GM18502 (cell line): ENCODE data around the gene AP4S1.
"Not testable (repeated sequence)": the region's sequence is repeated elsewhere in the genome, so short reads cannot be mapped to it uniquely, and the experiment has no call there.

Experiments used
- ATAC-seq: cut with Tn5 transposase; IDR thresholded peaks from one replicate; pipeline ENCODE4 v1.9.1; 2021; ENCODE audit warnings: mild to moderate bottlenecking; ENCODE audit not compliant: unreplicated experiment, poor library complexity

The AP4S1 gene

GRCh38 chr14:31038521-31039166, 13.2 kb downstream of the AP4S1 start:
- no peak for ATAC-seq

- ATAC-seq: no peak
These were observed 16.9 kb downstream of the AP4S1 start for GRCh38 chr14:31042300-31042699.

GRCh38 chr14:31042893-31043292, 17.4 kb downstream of the AP4S1 start:
- ATAC-seq: not testable (repeated sequence)

GRCh38 chr14:31043379-31043778, 17.9 kb downstream of the AP4S1 start:
- ATAC-seq: no peak

- ATAC-seq: no peak
These were observed 20.1 kb downstream of the AP4S1 start for GRCh38 chr14:31045501-31046080.

- no peak for ATAC-seq
These were observed 22.1 kb downstream of the AP4S1 start for GRCh38 chr14:31047503-31047902.

GRCh38 chr14:31051023-31051422, 25.6 kb downstream of the AP4S1 start:
- ATAC-seq: no peak

- no peak for ATAC-seq
These were observed 26.1 kb downstream of the AP4S1 start for GRCh38 chr14:31051511-31051910.

GRCh38 chr14:31052905-31053586, 27.6 kb downstream of the AP4S1 start:
- ATAC-seq: not testable (repeated sequence)

- ATAC-seq: no peak
These were observed 31.6 kb downstream of the AP4S1 start for GRCh38 chr14:31057035-31057434.

GRCh38 chr14:31057701-31058364, 32.4 kb downstream of the AP4S1 start:
- no peak for ATAC-seq

- ATAC-seq: no peak
These were observed 33.9 kb downstream of the AP4S1 start for GRCh38 chr14:31059152-31059924.

GRCh38 chr14:31060253-31060875, 34.9 kb downstream of the AP4S1 start:
- no peak for ATAC-seq

- ATAC-seq: not testable (repeated sequence)
These were observed 37.5 kb downstream of the AP4S1 start for GRCh38 chr14:31062908-31063307.

- no peak for ATAC-seq
These were observed 42.8 kb downstream of the AP4S1 start for GRCh38 chr14:31068235-31068634.

GRCh38 chr14:31069343-31069742, 43.9 kb downstream of the AP4S1 start:
- no peak for ATAC-seq

GRCh38 chr14:31070431-31070830, 45.0 kb downstream of the AP4S1 start:
- no peak for ATAC-seq

GRCh38 chr14:31071151-31071550, 45.7 kb downstream of the AP4S1 start:
- no peak for ATAC-seq

- ATAC-seq: no peak
These were observed 49.7 kb downstream of the AP4S1 start for GRCh38 chr14:31075144-31075543.

- ATAC-seq: no peak
These were observed 53.3 kb downstream of the AP4S1 start for GRCh38 chr14:31078766-31079165.
